IMR-90 (cell line): ENCODE results near the gene NAP1L5. TPM values are rescaled to one million over a fixed set of nuclear protein-coding genes. Genes with fewer than 3 reads are reported as not detected.

Experiments used
- ATAC-seq: fragments of 200-7000 bp; cut with Tn5 transposase; 2 replicates; pipeline ENCODE4 v1.9.1; 2020; ENCODE audit warnings: low read depth, mild to moderate bottlenecking, moderate library complexity
- BruUV-seq: library from RNA; stranded (reverse); fragments of 400-500 nt; replicated peaks from 2 replicates; lab custom pipeline; 2021; lab: Mats Ljungman, UMichigan
- CTCF ChIA-PET: fragments of 300-600 bp; formaldehyde crosslinking; extraction: SDS; loops from one replicate; lab custom pipeline; 2021; ENCODE audit warnings: antibody characterized with exemption; lab: Yijun Ruan, JAX
- POLR2A ChIA-PET: fragments of 300-600 bp; sonication (Branson Sonifier 250); formaldehyde crosslinking; loops from one replicate; lab custom pipeline; 2022; ENCODE audit warnings: antibody characterized with exemption; ENCODE audit not compliant: unreplicated experiment; lab: Charles Lee
- DNase-seq: peaks from one replicate; pipeline ENCODE4 v3.0.0; 2013
- H2AFZ ChIP-seq: replicated peaks from 2 replicates; pipeline ENCODE3; 2013; ENCODE audit warnings: low read length, mild to moderate bottlenecking; ENCODE audit not compliant: poor library complexity
- H2AK5ac ChIP-seq: 2 replicates; pipeline ENCODE4 v1.6.1; 2013; ENCODE audit warnings: low read depth, low read length, inconsistent platforms
- H2AK9ac ChIP-seq: replicated peaks from 2 replicates; pipeline ENCODE3; 2013; ENCODE audit warnings: mild to moderate bottlenecking, low read depth, low read length, moderate library complexity; ENCODE audit not compliant: poor library complexity
- H2BK120ac ChIP-seq: 2 replicates; pipeline ENCODE4 v1.6.1; 2013; ENCODE audit warnings: low read depth, low read length, inconsistent platforms
- H2BK15ac ChIP-seq: 3 replicates; pipeline ENCODE4 v1.6.1; 2013; ENCODE audit warnings: low read depth, low read length, inconsistent platforms
- H2BK20ac ChIP-seq: 2 replicates; pipeline ENCODE4 v1.6.1; 2013; ENCODE audit warnings: low read depth, mild to moderate bottlenecking, inconsistent platforms, low read length, moderate library complexity
- H2BK5ac ChIP-seq: 2 replicates; pipeline ENCODE4 v1.6.1; 2013; ENCODE audit warnings: mild to moderate bottlenecking, low read depth, low read length, inconsistent platforms; ENCODE audit not compliant: poor library complexity, severe bottlenecking
- H3K14ac ChIP-seq: replicated peaks from 2 replicates; pipeline ENCODE4 v1.6.1; 2013; ENCODE audit warnings: low read depth, low read length, inconsistent platforms
- H3K18ac ChIP-seq: 2 replicates; pipeline ENCODE4 v1.6.1; 2013; ENCODE audit warnings: low read depth, low read length, control low read depth
- H3K23ac ChIP-seq: 2 replicates; pipeline ENCODE4 v1.6.1; 2013; ENCODE audit warnings: low read depth, low read length, inconsistent platforms
- H3K27ac ChIP-seq: 2 replicates; pipeline ENCODE4 v1.5.1; 2013; ENCODE audit warnings: mild to moderate bottlenecking, control low read depth, low read length; ENCODE audit not compliant: insufficient read depth
- H3K27me3 ChIP-seq: 2 replicates; pipeline ENCODE4 v1.6.1; 2013; ENCODE audit warnings: low read length; ENCODE audit not compliant: control insufficient read depth, insufficient read depth
- H3K36me3 ChIP-seq: 2 replicates; pipeline ENCODE4 v1.6.1; 2013; ENCODE audit warnings: low read length, mixed read lengths; ENCODE audit not compliant: control insufficient read depth, insufficient read depth
- H3K4ac ChIP-seq: 2 replicates; pipeline ENCODE4 v1.6.1; 2013; ENCODE audit warnings: low read depth, low read length, inconsistent platforms
- H3K4me1 ChIP-seq: 2 replicates; pipeline ENCODE4 v1.6.1; 2013; ENCODE audit warnings: low read length, mixed read lengths; ENCODE audit not compliant: control insufficient read depth, insufficient read depth
- H3K4me2 ChIP-seq: 2 replicates; pipeline ENCODE4 v1.6.1; 2013; ENCODE audit warnings: low read depth, mild to moderate bottlenecking, control low read depth, low read length, moderate library complexity
- H3K4me3 ChIP-seq: 2 replicates; pipeline ENCODE4 v1.5.1; 2013; ENCODE audit warnings: low read depth, mild to moderate bottlenecking, control low read depth, low read length, moderate library complexity; ENCODE audit not compliant: insufficient read depth
- H3K56ac ChIP-seq: 2 replicates; pipeline ENCODE4 v1.6.1; 2013; ENCODE audit warnings: low read length, inconsistent platforms; ENCODE audit not compliant: insufficient read depth; ENCODE audit errors: extremely low read depth
- H3K79me1 ChIP-seq, 2 experiments: 2 replicates each; pipeline ENCODE4 v1.6.1; 2013; ENCODE audit warnings: low read length in 2 of 2, inconsistent platforms in 1 of 2, low read depth in 1 of 2
- H3K9ac ChIP-seq: 2 replicates; pipeline ENCODE4 v1.6.1; 2013; ENCODE audit warnings: low read depth, low read length, control low read depth
- H3K9me1 ChIP-seq: 2 replicates; pipeline ENCODE4 v1.6.1; 2013; ENCODE audit warnings: low read length, inconsistent platforms; ENCODE audit not compliant: insufficient read depth
- H3K9me3 ChIP-seq: 2 replicates; pipeline ENCODE4 v1.6.1; 2013; ENCODE audit warnings: low read length; ENCODE audit not compliant: control insufficient read depth, insufficient read depth
- H4K20me1 ChIP-seq: 2 replicates; pipeline ENCODE4 v1.6.1; 2013; ENCODE audit warnings: low read length, inconsistent platforms; ENCODE audit not compliant: insufficient read depth
- H4K5ac ChIP-seq: 2 replicates; pipeline ENCODE4 v1.6.1; 2013; ENCODE audit warnings: mild to moderate bottlenecking, low read depth, low read length, control low read depth
- H4K8ac ChIP-seq, 2 experiments: 2 replicates each; pipeline ENCODE4 v1.6.1; 2013; ENCODE audit warnings: low read depth in 2 of 2, low read length in 2 of 2, control low read depth in 1 of 2, inconsistent platforms in 1 of 2
- H4K91ac ChIP-seq: 2 replicates; pipeline ENCODE4 v1.6.1; 2013; ENCODE audit warnings: low read depth, low read length, inconsistent platforms; ENCODE audit not compliant: insufficient read depth
- CHD1 ChIP-seq: IDR thresholded peaks from 2 replicates; pipeline ENCODE4 v1.6.1; 2012; ENCODE audit warnings: low read depth, low read length, improper control_type of control experiment
- MAFK ChIP-seq: IDR thresholded peaks from 2 replicates; pipeline ENCODE4 v1.6.1; 2012; ENCODE audit warnings: low read depth, low read length, improper control_type of control experiment
- MAZ ChIP-seq: IDR thresholded peaks from 2 replicates; pipeline ENCODE4 v1.6.1; 2012; ENCODE audit warnings: low read depth, mild to moderate bottlenecking, low read length, improper control_type of control experiment, moderate library complexity, borderline replicate concordance
- NFE2L2 ChIP-seq: fragments of 150-350 bp; IDR thresholded peaks from 2 replicates; pipeline ENCODE4 v1.6.1; 2016; ENCODE audit warnings: low read depth, mild to moderate bottlenecking, low read length
- RAD21 ChIP-seq: IDR thresholded peaks from 2 replicates; pipeline ENCODE4 v1.6.1; 2012; ENCODE audit warnings: low read length, improper control_type of control experiment
- RCOR1 ChIP-seq: IDR thresholded peaks from 2 replicates; pipeline ENCODE4 v1.6.1; 2012; ENCODE audit warnings: mild to moderate bottlenecking, low read length, improper control_type of control experiment; ENCODE audit not compliant: insufficient replicate concordance
- RFX5 ChIP-seq: IDR thresholded peaks from 2 replicates; pipeline ENCODE4 v1.8.0; 2012; ENCODE audit warnings: low read depth, mild to moderate bottlenecking, low read length, moderate library complexity
- WGBS, 2 experiments: methylation state at CpG; one replicate each; pipeline versions ENCODE4 v1.1.5 to v1.1.7; 2013; ENCODE audit warnings: missing lambda C conversion rate in 2 of 2; ENCODE audit not compliant: insufficient read length in 1 of 2; ENCODE audit errors: extremely low coverage in 2 of 2; 5-methylcytosine and 5-hydroxymethylcytosine counted together
- dilution Hi-C: fragments of 300-500 bp; cut with HindIII; formaldehyde crosslinking; loops from one replicate; pipeline ENCODE4 v1.14.3; 2018; ENCODE audit warnings: low sequenced_read_pairs; ENCODE audit not compliant: unreplicated experiment
- in situ Hi-C: fragments of 300-500 bp; cut with MboI; formaldehyde crosslinking; loops from 3 replicates; pipeline ENCODE4 v1.14.3; 2019; ENCODE audit warnings: low sequenced_read_pairs, inconsistent platforms, mixed read lengths
- intact Hi-C: fragments of 100-400 bp; cut with micrococcal nuclease; formaldehyde crosslinking; loops from 2 replicates; pipeline ENCODE4 v1.10.0; 2022
- polyA plus RNA-seq, 3 experiments: library from polyadenylated mRNA; depleted of rRNA; stranded (reverse); fragments of >200 nt; gene quantifications; 2 replicates each; pipeline ENCODE4 v1.2.3, GENCODE V29; 2012; ENCODE audit warnings: low replicate concordance in 1 of 3
- total RNA-seq: library from RNA; depleted of rRNA; stranded (reverse); fragments of >200 nt; gene quantifications from 2 replicates; pipeline ENCODE4 v1.2.3, GENCODE V29; 2012

NAP1L5 gene
- total and polyA plus RNA-seq, 2 of the 4 experiments (the other 2 are of a cell fraction): 3.9 to 5.3 TPM

DNA sequence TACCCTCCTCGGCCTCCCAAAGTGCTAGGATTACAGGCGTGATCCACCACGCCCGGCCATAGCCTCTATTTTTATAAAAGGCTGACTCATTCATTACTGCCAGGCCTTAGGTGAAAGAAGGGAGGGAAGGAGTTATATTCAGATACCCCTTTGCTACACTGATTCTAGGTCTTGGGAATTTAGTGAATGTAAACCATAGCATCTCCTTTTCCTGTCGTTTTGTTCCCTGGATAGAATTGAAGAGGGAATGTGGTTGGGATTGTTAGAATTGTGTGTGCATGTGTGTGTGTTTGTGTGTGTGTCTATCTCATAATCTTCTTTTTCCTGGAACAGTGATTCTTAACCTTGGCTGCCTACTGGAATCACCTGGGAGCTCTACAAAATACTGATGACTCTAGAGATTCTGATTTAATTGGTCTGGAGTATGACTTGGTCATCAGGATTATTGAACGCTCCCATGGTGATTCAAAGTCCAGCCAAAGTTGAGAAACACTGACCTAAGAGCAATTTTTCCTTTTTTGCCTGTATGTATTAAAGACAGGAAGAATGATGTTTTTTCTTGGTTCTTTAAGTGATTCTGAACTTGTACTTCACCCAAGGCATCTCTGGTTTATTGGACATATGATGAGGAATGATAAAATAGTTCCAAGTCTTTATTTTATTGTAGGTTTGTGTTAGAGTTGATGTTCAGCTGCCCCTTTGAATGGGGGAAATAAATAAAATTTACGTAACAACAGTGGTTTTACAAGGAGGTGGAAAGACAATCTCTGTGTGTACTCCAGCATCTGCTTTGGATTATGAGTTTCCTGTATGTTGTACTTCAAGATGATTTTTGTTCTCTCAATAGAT lies 37.0 kb downstream of the NAP1L5 start:
- DNase-seq (peak; percentile 64), ATAC-seq (no peak)
- in situ Hi-C loops: no loop called here
- no peaks in the 10 kb centered on the region for H4K20me1 ChIP-seq
- peak overlapping the region; percentile 59 for H2BK5ac ChIP-seq
- H3K27ac ChIP-seq: no peak overlapping the region
- H2AK5ac ChIP-seq: 0 out of 2 replicates have a peak overlapping the region, but pooled peaks have one; percentile 1
- 0 out of 3 replicates have a peak overlapping the region, but pooled peaks have one; percentile 19 for H2BK15ac ChIP-seq
- no TSS peak for BruUV-seq
- peaks cover 2% of the 10 kb centered on the region for H3K36me3 ChIP-seq
- H3K4ac ChIP-seq: no peak overlapping the region
- H3K9me1 ChIP-seq: peaks cover 13% of the 10 kb centered on the region
- ChIA-PET CTCF (interaction anchor here (0.6 kb wide), 1 partner anchor 463 kb away, joined by 4 read pairs; no protein-coding TSS in a partner anchor), POLR2A (no interaction called here)
- H3K27me3 ChIP-seq: no peaks in the 10 kb centered on the region
- no peaks in the 10 kb centered on the region for H3K9me3 ChIP-seq
- dilution Hi-C loops: no loop called here
- no peak overlapping the region; the same call in 1 of the 2 replicates for H3K4me2 ChIP-seq
- no peak overlapping the region for H4K91ac ChIP-seq
- H3K56ac ChIP-seq: no peak overlapping the region
- no peak overlapping the region for H3K4me3 ChIP-seq
- H3K23ac ChIP-seq: 0 out of 2 replicates have a peak overlapping the region, but pooled peaks have one; percentile 0
- H4K5ac ChIP-seq: peak overlapping the region; percentile 19; the same call in 1 of the 2 replicates
- H2AFZ ChIP-seq: no peak overlapping the region
- peaks cover 15% of the 10 kb centered on the region for H3K4me1 ChIP-seq
- peak overlapping the region; percentile 44; the same call in 1 of the 2 replicates for H2BK120ac ChIP-seq
- intact Hi-C loops: no loop called here
- 100% methylated on average over 1 of the region's 7 CpGs; no CpG with 5 or more reads in 1 of the 2 experiments for WGBS, 2 experiments
- H3K18ac ChIP-seq: peak overlapping the region; percentile 46; the same call in 1 of the 2 replicates
- no peak overlapping the region; a peak in 2 of 4 replicates for H4K8ac ChIP-seq
- H3K9ac ChIP-seq: no peak overlapping the region
- peaks cover 0 to 13% of the 10 kb centered on the region in 2 experiments; a peak in 2 of 4 replicates for H3K79me1 ChIP-seq
- TF ChIP-seq CHD1 (no peak), RAD21 (no peak), RFX5 (no peak), NFE2L2 (no peak), MAFK (0 out of 2 replicates have a peak, but pooled peaks have one; percentile 29), MAZ (no peak), RCOR1 (no peak)
- H2BK20ac ChIP-seq: peak overlapping the region; percentile 27; the same call in 1 of the 2 replicates
- no peak overlapping the region for H2AK9ac ChIP-seq
- peak overlapping the region; percentile 57; the same call in 1 of the 2 replicates for H3K14ac ChIP-seq
